GM23338 (cell line): ENCODE results near the gene NFKBIB. TPM values are rescaled to one million over a fixed set of nuclear protein-coding genes. Genes with fewer than 3 reads are reported as not detected.

ENCODE experiments used
- ATAC-seq: fragments of 200-7000 bp; cut with Tn5 transposase; 3 replicates; pipeline ENCODE4 v1.9.1; 2020
- DNase-seq: peaks from one replicate; pipeline ENCODE4 v3.0.0-alpha.2; 2015; ENCODE audit warnings: low spot score
- H2AFZ ChIP-seq: fragments of 200-600 bp; sonication (generic); 2 replicates; pipeline ENCODE4 v1.8.0; 2016; ENCODE audit warnings: antibody characterized with exemption, mild to moderate bottlenecking, moderate library complexity
- H3F3A ChIP-seq: fragments of 200-600 bp; sonication (generic); replicated peaks from 2 replicates; pipeline ENCODE4 v1.8.0; 2017; ENCODE audit warnings: antibody characterized with exemption, mixed run types, low read depth
- H3K27ac ChIP-seq: fragments of 200-600 bp; sonication (generic); 2 replicates; pipeline ENCODE4 v1.6.1; 2016; ENCODE audit warnings: low read depth
- H3K27me3 ChIP-seq: fragments of 200-600 bp; sonication (generic); 2 replicates; pipeline ENCODE4 v1.8.0; 2016; ENCODE audit warnings: mild to moderate bottlenecking, mixed run types, moderate library complexity; ENCODE audit not compliant: insufficient read depth
- H3K36me3 ChIP-seq: fragments of 200-600 bp; sonication (generic); 2 replicates; pipeline ENCODE4 v1.8.0; 2016; ENCODE audit warnings: mild to moderate bottlenecking; ENCODE audit not compliant: insufficient read depth
- H3K4me1 ChIP-seq: fragments of 200-600 bp; sonication (generic); 2 replicates; pipeline ENCODE4 v1.8.0; 2016; ENCODE audit warnings: mild to moderate bottlenecking, moderate library complexity; ENCODE audit not compliant: insufficient read depth
- H3K4me2 ChIP-seq: fragments of 200-600 bp; sonication (generic); 2 replicates; pipeline ENCODE4 v1.7.1; 2017; ENCODE audit warnings: mixed run types
- H3K4me3 ChIP-seq: fragments of 200-600 bp; sonication (generic); 2 replicates; pipeline ENCODE4 v1.6.1; 2016; ENCODE audit warnings: mixed run types
- H3K79me2 ChIP-seq: fragments of 200-600 bp; sonication (generic); replicated peaks from 2 replicates; pipeline ENCODE4 v1.8.0; 2017; ENCODE audit warnings: mild to moderate bottlenecking; ENCODE audit not compliant: insufficient read depth
- H3K9me2 ChIP-seq: fragments of 200-600 bp; sonication (generic); 2 replicates; pipeline ENCODE4 v1.8.0; 2017; ENCODE audit not compliant: insufficient read depth
- H4K20me1 ChIP-seq: fragments of 200-600 bp; sonication (generic); replicated peaks from 2 replicates; pipeline ENCODE4 v1.8.0; 2017; ENCODE audit warnings: mild to moderate bottlenecking; ENCODE audit not compliant: insufficient read depth
- H3K27ac Mint-ChIP-seq: 2 replicates; pipeline ENCODE4 v1.8.0; 2020; ENCODE audit warnings: inconsistent platforms, mild to moderate bottlenecking, moderate library complexity, mixed read lengths
- H3K27me3 Mint-ChIP-seq: 3 replicates; pipeline ENCODE4 v1.8.0; 2022; ENCODE audit warnings: low read depth, mild to moderate bottlenecking, moderate library complexity, mixed read lengths, inconsistent platforms; ENCODE audit not compliant: insufficient read depth, poor library complexity
- H3K36me3 Mint-ChIP-seq: 3 replicates; pipeline ENCODE4 v1.8.0; 2021; ENCODE audit warnings: low read depth, mild to moderate bottlenecking, inconsistent platforms, moderate library complexity, mixed read lengths
- H3K4me1 Mint-ChIP-seq: 3 replicates; pipeline ENCODE4 v1.8.0; 2020; ENCODE audit warnings: mild to moderate bottlenecking, inconsistent platforms, mixed read lengths
- H3K4me3 Mint-ChIP-seq: 3 replicates; pipeline ENCODE4 v1.8.0; 2021; ENCODE audit warnings: moderate library complexity, mild to moderate bottlenecking, inconsistent platforms, mixed read lengths
- H3K9me3 Mint-ChIP-seq: 3 replicates; pipeline ENCODE4 v1.8.0; 2020; ENCODE audit warnings: moderate library complexity, mild to moderate bottlenecking, inconsistent platforms, mixed read lengths
- CREB1 ChIP-seq: fragments of 250-450 bp; sonication (Bioruptor Pico); IDR thresholded peaks from 2 replicates; pipeline ENCODE4 v1.5.0; 2020; ENCODE audit warnings: low read depth, mild to moderate bottlenecking, moderate library complexity
- EZH2phosphoT487 ChIP-seq: fragments of 200-600 bp; sonication (generic); IDR thresholded peaks from one replicate; pipeline ENCODE4 v1.8.1; 2018; ENCODE audit warnings: antibody characterized with exemption; ENCODE audit not compliant: unreplicated experiment
- JUNB ChIP-seq: IDR thresholded peaks from one replicate; pipeline ENCODE4 v1.6.1; 2016; ENCODE audit warnings: antibody characterized with exemption; ENCODE audit not compliant: unreplicated experiment
- NANOG ChIP-seq: IDR thresholded peaks from 2 replicates; pipeline ENCODE4 v1.6.1; 2016; ENCODE audit warnings: antibody characterized with exemption, borderline replicate concordance
- POLR2AphosphoS5 ChIP-seq: IDR thresholded peaks from 2 replicates; pipeline ENCODE4 v1.6.1; 2016; ENCODE audit warnings: antibody characterized with exemption, low read depth
- ZNF114 ChIP-seq: fragments of 250-450 bp; sonication (Bioruptor Pico); IDR thresholded peaks from 2 replicates; pipeline ENCODE4 v1.5.0; 2020; ENCODE audit warnings: mild to moderate bottlenecking, moderate library complexity
- ZNF331 ChIP-seq: fragments of 250-450 bp; sonication (Bioruptor Pico); IDR thresholded peaks from 2 replicates; pipeline ENCODE4 v1.5.0; 2020; ENCODE audit warnings: low read depth, mild to moderate bottlenecking, moderate library complexity
- ZNF462 ChIP-seq: fragments of 250-450 bp; sonication (Bioruptor Pico); IDR thresholded peaks from 2 replicates; pipeline ENCODE4 v1.5.0; 2020; ENCODE audit warnings: mild to moderate bottlenecking, moderate library complexity
- polyA plus RNA-seq: library from polyadenylated mRNA; unstranded; fragments of >200 nt; fragmentation: Nextera tagmentation; extraction: Ambion mirVana; gene quantifications from 2 replicates; pipeline ENCODE4 v1.2.1, GENCODE V29; 2016
- total RNA-seq: library from RNA; depleted of rRNA; stranded (reverse); fragments of >200 nt; shearing (Covaris generic); gene quantifications from 2 replicates; pipeline ENCODE4 v1.2.3, GENCODE V29; 2014
- TF ChIP-seq, protein P1 (sequence below): IDR thresholded peaks from 2 replicates; pipeline ENCODE4 v1.6.1; 2016; ENCODE audit warnings: antibody characterized with exemption
- TF ChIP-seq, protein P2 (sequence below), 2 experiments: fragments of 200-600 bp in 1 of 2; sonication (generic) in 1 of 2; conservative IDR thresholded peaks; 2 replicates each; pipeline versions ENCODE4 v1.5.1 to v1.6.1; 2016 to 2017; ENCODE audit warnings: antibody characterized with exemption in 2 of 2, low read depth in 2 of 2, mild to moderate bottlenecking in 2 of 2, moderate library complexity in 1 of 2

The NFKBIB gene
- total and polyA plus RNA-seq, 2 experiments from 2014 or later: 39.5 to 39.6 TPM

DNA sequence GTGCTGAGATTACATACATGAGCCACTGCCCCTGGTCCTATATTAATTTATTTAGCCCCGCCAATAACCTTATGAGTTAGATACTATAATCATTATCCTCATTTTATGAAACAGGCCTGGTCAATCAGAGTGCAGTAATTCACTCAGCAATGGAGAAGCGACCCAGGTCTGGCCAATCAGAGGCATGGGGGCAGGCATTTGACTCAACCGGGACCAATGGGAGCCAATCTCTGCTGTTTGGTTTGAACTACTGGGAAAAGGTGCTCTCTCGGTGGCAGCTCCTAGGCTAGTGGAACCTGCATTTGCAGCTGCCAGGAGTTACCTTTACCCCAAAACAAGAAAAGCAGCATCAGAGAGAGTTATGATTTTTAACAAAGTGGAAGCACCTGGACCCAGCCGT lies 6.9 kb upstream of the NFKBIB start (continued):
- TF ChIP-seq, protein P1, sequence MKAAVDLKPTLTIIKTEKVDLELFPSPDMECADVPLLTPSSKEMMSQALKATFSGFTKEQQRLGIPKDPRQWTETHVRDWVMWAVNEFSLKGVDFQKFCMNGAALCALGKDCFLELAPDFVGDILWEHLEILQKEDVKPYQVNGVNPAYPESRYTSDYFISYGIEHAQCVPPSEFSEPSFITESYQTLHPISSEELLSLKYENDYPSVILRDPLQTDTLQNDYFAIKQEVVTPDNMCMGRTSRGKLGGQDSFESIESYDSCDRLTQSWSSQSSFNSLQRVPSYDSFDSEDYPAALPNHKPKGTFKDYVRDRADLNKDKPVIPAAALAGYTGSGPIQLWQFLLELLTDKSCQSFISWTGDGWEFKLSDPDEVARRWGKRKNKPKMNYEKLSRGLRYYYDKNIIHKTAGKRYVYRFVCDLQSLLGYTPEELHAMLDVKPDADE: no peak
- TF ChIP-seq JUNB (no peak), CREB1 (CRISPR knock-in tag) (no peak), EZH2phosphoT487 (no peak), ZNF114 (CRISPR knock-in tag) (no peak), ZNF331 (CRISPR knock-in tag) (no peak), POLR2AphosphoS5 (no peak), ZNF462 (CRISPR knock-in tag) (no peak)

- no peak overlapping the region for H3K27ac Mint-ChIP-seq
- no peak for DNase-seq
- no peak for ATAC-seq
- Histone ChIP-seq H3K4me3 (no peak overlapping the region), H3K27me3 (peaks cover 2% of the 10 kb centered on the region), H3K27ac (no peak overlapping the region), H4K20me1 (no peaks in the 10 kb centered on the region), H3F3A (no peaks in the 10 kb centered on the region), H2AFZ (no peak overlapping the region), H3K9me2 (no peaks in the 10 kb centered on the region), H3K79me2 (no peaks in the 10 kb centered on the region), H3K36me3 (no peaks in the 10 kb centered on the region), H3K4me2 (no peak overlapping the region), H3K4me1 (peaks cover 1% of the 10 kb centered on the region; the same call in 1 of the 2 replicates)
- H3K4me3 Mint-ChIP-seq: no peak overlapping the region
- 0 out of 3 replicates have a peak, but pooled peaks cover 3% of the 10 kb centered on the region for H3K36me3 Mint-ChIP-seq
- H3K4me1 Mint-ChIP-seq: peaks cover 3% of the 10 kb centered on the region; the same call in 2 of the 3 replicates
- H3K9me3 Mint-ChIP-seq: no peaks in the 10 kb centered on the region; the same call in 2 of the 3 replicates
- H3K27me3 Mint-ChIP-seq: peaks cover 3% of the 10 kb centered on the region
- TF ChIP-seq POLR2AphosphoS5 (no peak), NANOG (no peak)
- TF ChIP-seq, protein P1: no peak
- TF ChIP-seq, protein P2, sequence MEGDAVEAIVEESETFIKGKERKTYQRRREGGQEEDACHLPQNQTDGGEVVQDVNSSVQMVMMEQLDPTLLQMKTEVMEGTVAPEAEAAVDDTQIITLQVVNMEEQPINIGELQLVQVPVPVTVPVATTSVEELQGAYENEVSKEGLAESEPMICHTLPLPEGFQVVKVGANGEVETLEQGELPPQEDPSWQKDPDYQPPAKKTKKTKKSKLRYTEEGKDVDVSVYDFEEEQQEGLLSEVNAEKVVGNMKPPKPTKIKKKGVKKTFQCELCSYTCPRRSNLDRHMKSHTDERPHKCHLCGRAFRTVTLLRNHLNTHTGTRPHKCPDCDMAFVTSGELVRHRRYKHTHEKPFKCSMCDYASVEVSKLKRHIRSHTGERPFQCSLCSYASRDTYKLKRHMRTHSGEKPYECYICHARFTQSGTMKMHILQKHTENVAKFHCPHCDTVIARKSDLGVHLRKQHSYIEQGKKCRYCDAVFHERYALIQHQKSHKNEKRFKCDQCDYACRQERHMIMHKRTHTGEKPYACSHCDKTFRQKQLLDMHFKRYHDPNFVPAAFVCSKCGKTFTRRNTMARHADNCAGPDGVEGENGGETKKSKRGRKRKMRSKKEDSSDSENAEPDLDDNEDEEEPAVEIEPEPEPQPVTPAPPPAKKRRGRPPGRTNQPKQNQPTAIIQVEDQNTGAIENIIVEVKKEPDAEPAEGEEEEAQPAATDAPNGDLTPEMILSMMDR (conservative IDR thresholded peaks at IDR 0.05; ENCODE audit: low read depth in 2 of 2): no peak
Observed at GRCh38 chr19:38893341-38893771, 6.4 kb upstream of the NFKBIB start.
